Measurements from ENCODE around the gene DDX1. TPM values are rescaled to one million over a fixed set of nuclear protein-coding genes. Genes with fewer than 3 reads are reported as not detected.
A peak's percentile ranks its signal among the peaks of the same experiment; 100 is the strongest.

DDX1 gene
- total RNA-seq, 4 donors from 2014 or later, result 40.0 to 90.0 (median 52.4) TPM

DNA sequence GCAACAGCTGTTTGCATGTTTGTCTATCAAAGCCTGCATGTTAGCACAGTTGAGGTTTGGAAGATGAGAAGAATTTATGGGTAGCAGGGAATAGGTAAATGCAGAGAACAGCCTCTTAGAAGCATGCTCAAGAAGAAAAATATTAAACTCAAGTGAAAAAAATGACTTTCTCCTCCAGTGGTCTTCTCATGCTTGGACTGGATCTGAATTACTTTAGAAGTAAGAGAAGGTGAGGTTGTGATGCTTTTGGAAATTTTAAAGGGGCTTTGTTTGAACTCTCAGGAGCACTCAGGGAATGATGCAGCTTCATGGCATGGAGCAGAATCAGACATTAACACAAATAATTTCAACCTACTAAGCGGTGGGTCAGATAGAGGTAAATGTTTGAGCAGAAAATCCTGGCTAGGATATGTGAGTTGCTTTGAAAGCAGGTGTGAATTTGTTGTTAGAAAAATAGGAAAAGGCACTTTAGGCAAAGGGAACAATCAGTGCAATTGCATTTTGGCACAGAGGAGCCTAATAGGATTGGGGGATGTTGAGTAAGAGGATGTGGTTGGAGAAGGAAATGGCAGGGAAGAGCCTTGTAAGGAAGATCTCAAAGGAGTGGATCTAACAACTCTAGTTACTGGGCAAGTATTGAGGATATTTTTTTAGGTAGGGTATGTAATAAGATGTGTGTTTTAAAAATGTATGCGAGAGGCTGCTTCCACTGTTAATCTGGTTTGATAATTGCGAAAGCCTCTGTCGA lies 76.3 kb downstream of the DDX1 start:
- Histone ChIP-seq H3K4me1 (peaks cover 0 to 9% (median 0%) of the 10 kb centered on the region in 4 donors), H3K27me3 (no peaks in the 10 kb centered on the region), H3K27ac (peak overlapping the region in 1 of 4 donors; percentile 25), H3K4me3 (no peak overlapping the region), H3K9me3 (no peaks in the 10 kb centered on the region), H3K36me3 (no peaks in the 10 kb centered on the region)
- no peak for DNase-seq
- TF ChIP-seq POLR2A (IDR thresholded peaks at IDR 0.05) (no peak), CTCF (IDR thresholded peaks at IDR 0.05) (no peak)

DNA sequence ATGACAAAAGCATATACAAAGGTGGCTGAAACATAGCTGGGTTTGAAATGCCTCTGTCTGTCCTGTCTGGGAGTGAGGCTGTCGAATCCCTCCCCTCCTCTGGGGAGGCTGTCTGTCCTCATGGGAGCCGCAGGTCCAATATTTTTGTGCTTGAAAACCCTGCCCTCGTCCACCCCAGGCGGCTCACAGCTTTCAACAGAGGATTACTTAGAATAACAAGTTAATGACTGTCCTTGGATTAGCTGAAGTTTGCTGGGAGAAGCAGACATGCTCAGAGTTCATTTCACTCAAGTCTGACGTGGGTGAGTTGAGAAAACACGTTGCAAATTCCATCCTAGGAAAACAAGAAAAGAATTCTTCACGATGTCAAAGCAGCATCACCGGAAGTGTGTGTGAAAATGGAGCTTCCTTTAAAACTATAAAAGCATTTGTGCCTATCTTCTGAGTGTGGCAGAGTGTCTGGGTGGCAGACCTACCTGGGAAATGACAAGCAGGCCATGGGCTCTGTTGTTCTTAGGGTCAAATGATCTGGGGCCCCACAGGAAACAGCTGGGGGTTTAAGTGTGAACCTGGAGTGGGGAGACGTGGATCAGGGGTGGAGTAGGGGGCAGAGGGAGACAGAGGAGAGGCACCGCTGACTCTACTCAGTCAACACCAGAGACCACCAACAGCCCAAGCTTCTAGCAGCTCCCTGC lies 77.1 kb downstream of the DDX1 start:
- H3K27ac ChIP-seq, result peak overlapping the region in 1 of 4 donors; percentile 25

GRCh38 chr2:15669375-15669910 lies 77.8 kb downstream of the DDX1 start:
- no peak overlapping the region for H3K27ac ChIP-seq
- TF ChIP-seq POLR2A (IDR thresholded peaks at IDR 0.05) (no peak), CTCF (IDR thresholded peaks at IDR 0.05) (no peak)
- H3K9me3 ChIP-seq, result no peaks in the 10 kb centered on the region
- H3K4me1 ChIP-seq, result peaks cover 0 to 17% (median 0%) of the 10 kb centered on the region in 4 donors
- DNase-seq, result no peak
- no peaks in the 10 kb centered on the region for H3K27me3 ChIP-seq
- no peaks in the 10 kb centered on the region for H3K36me3 ChIP-seq
- no peak overlapping the region for H3K4me3 ChIP-seq

More for the DNA sequence above, 77.1 kb downstream of the DDX1 start:
- no peaks in the 10 kb centered on the region for H3K27me3 ChIP-seq
- H3K9me3 ChIP-seq, result no peaks in the 10 kb centered on the region
- TF ChIP-seq CTCF (IDR thresholded peaks at IDR 0.05) (no peak), POLR2A (IDR thresholded peaks at IDR 0.05) (no peak)
- no peaks in the 10 kb centered on the region for H3K36me3 ChIP-seq
- peaks cover 0 to 10% (median 0%) of the 10 kb centered on the region in 4 donors for H3K4me1 ChIP-seq
- H3K4me3 ChIP-seq, result no peak overlapping the region
- DNase-seq, result no peak

- no peaks in the 10 kb centered on the region for H3K27me3 ChIP-seq
- TF ChIP-seq CTCF (IDR thresholded peaks at IDR 0.05) (no peak), POLR2A (IDR thresholded peaks at IDR 0.05) (no peak)
- no peak for DNase-seq
- peaks cover 0 to 20% (median 0%) of the 10 kb centered on the region in 4 donors for H3K4me1 ChIP-seq
- H3K36me3 ChIP-seq, result no peaks in the 10 kb centered on the region
- no peaks in the 10 kb centered on the region for H3K9me3 ChIP-seq
- H3K27ac ChIP-seq, result no peak overlapping the region
- H3K4me3 ChIP-seq, result no peak overlapping the region
Observed at GRCh38 chr2:15670469-15670868, 78.8 kb downstream of the DDX1 start.

- peaks cover 0 to 15% (median 0%) of the 10 kb centered on the region in 4 donors for H3K4me1 ChIP-seq
- H3K9me3 ChIP-seq, result no peaks in the 10 kb centered on the region
- H3K4me3 ChIP-seq, result no peak overlapping the region
- no peaks in the 10 kb centered on the region for H3K27me3 ChIP-seq
- TF ChIP-seq CTCF (IDR thresholded peaks at IDR 0.05), result no peak
- TF ChIP-seq POLR2A (IDR thresholded peaks at IDR 0.05), result no peak
- DNase-seq, result no peak
- no peak overlapping the region for H3K27ac ChIP-seq
- H3K36me3 ChIP-seq, result no peaks in the 10 kb centered on the region
Observed at GRCh38 chr2:15670981-15671380, 79.3 kb downstream of the DDX1 start.
